GM19240 (cell line): ENCODE results near the gene ANKRD10.

Source experiments
- DNase-seq: peaks from one replicate; pipeline ENCODE4 v3.0.0; 2011; ENCODE audit warnings: low spot score; ENCODE audit not compliant: insufficient read length

ANKRD10 gene

GRCh38 chr13:110831437-110832204, 83.2 kb downstream of the ANKRD10 start:
- no peak for DNase-seq

GRCh38 chr13:110830800-110831371, 84.0 kb downstream of the ANKRD10 start:
- no peak for DNase-seq

GRCh38 chr13:110830331-110830730, 84.5 kb downstream of the ANKRD10 start:
- DNase-seq = no peak

GRCh38 chr13:110829486-110829885, 85.4 kb downstream of the ANKRD10 start:
- DNase-seq = no peak

- DNase-seq = no peak
These were observed 86.2 kb downstream of the ANKRD10 start for GRCh38 chr13:110828705-110829104.
